ENCODE measurements around the gene SPP2. TPM values are rescaled to one million over a fixed set of nuclear protein-coding genes. Genes with fewer than 3 reads are reported as not detected.

SPP2 gene
- total and polyA plus RNA-seq, 2 of the 8 experiments (the other 6 are each of a cell fraction or from before 2014, with no cell fraction given): not detected

GRCh38 chr2:234076451-234076850, 25.9 kb downstream of the SPP2 start (continued):
- no peak for TF ChIP-seq BACH1 (IDR thresholded peaks at IDR 0.05; ENCODE audit: low read length)

Data from H1 (cell line).